HCT116 (cell line): ENCODE measurements around the gene HMG20A.

Experiments used
- CEBPB ChIP-seq: IDR thresholded peaks from 2 replicates; pipeline ENCODE4 v1.6.1; 2012; ENCODE audit warnings: low read depth
- EGR1 ChIP-seq: IDR thresholded peaks from 2 replicates; pipeline ENCODE4 v1.6.1; 2012; ENCODE audit warnings: low read depth
- POLR2A ChIP-seq: IDR thresholded peaks from 2 replicates; pipeline ENCODE4 v1.7.0; 2011; ENCODE audit warnings: borderline replicate concordance; ENCODE audit not compliant: insufficient read depth, insufficient read length; ENCODE audit errors: extremely low read depth
- TF ChIP-seq, protein P1 (sequence below), 3 experiments: fragments of 200-600 bp in 1 of 3; sonication (generic) in 1 of 3; IDR thresholded peaks in 2 of 3; conservative IDR thresholded peaks in 1 of 3; 2 replicates each; pipeline ENCODE4 v1.5.1; 2012 to 2017; ENCODE audit warnings: low read depth in 2 of 3, low read length in 2 of 3, antibody characterized with exemption in 1 of 3, borderline replicate concordance in 1 of 3, control low read depth in 1 of 3, mild to moderate bottlenecking in 1 of 3, mixed read lengths in 1 of 3, mixed run types in 1 of 3, moderate library complexity in 1 of 3; ENCODE audit not compliant: insufficient read depth in 1 of 3

GRCh38 chr15:77384589-77385359, 35.9 kb upstream of the HMG20A start:
- TF ChIP-seq CEBPB (no peak), POLR2A (no peak), EGR1 (no peak)
- TF ChIP-seq, protein P1, sequence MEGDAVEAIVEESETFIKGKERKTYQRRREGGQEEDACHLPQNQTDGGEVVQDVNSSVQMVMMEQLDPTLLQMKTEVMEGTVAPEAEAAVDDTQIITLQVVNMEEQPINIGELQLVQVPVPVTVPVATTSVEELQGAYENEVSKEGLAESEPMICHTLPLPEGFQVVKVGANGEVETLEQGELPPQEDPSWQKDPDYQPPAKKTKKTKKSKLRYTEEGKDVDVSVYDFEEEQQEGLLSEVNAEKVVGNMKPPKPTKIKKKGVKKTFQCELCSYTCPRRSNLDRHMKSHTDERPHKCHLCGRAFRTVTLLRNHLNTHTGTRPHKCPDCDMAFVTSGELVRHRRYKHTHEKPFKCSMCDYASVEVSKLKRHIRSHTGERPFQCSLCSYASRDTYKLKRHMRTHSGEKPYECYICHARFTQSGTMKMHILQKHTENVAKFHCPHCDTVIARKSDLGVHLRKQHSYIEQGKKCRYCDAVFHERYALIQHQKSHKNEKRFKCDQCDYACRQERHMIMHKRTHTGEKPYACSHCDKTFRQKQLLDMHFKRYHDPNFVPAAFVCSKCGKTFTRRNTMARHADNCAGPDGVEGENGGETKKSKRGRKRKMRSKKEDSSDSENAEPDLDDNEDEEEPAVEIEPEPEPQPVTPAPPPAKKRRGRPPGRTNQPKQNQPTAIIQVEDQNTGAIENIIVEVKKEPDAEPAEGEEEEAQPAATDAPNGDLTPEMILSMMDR (IDR thresholded peaks at IDR 0.05 in 2 of 3, conservative IDR thresholded peaks at IDR 0.05 in 1 of 3; ENCODE audit: borderline replicate concordance in 1 of 3, insufficient read depth in 1 of 3, low read depth in 2 of 3, low read length in 2 of 3) = no peak
